Cerebellar cortex (tissue), 1 donor: Measurements from ENCODE around the gene TBRG4.

ENCODE experiments used
- DNase-seq: peaks from one replicate; pipeline ENCODE4 v3.0.0-alpha.2; 2015; ENCODE audit warnings: low spot score

Gene TBRG4

GRCh38 chr7:45088821-45089340, 22.6 kb downstream of the TBRG4 start, which contains the start of gene NACAD:
TSS of gene NACAD (minus strand) at chr7:45088969. CDS start at chr7:45088894, 75 bp downstream.
- DNase-seq, result peak; percentile 63

GRCh38 chr7:45088146-45088701, 23.3 kb downstream of the TBRG4 start:
- no peak for DNase-seq

- no peak for DNase-seq
Observed at GRCh38 chr7:45087301-45088145, 24.0 kb downstream of the TBRG4 start.

GRCh38 chr7:45086331-45087065, 25.0 kb downstream of the TBRG4 start:
- peak; percentile 39 for DNase-seq

- no peak for DNase-seq
Observed at GRCh38 chr7:45085619-45086200, 25.8 kb downstream of the TBRG4 start.

GRCh38 chr7:45084901-45085618, 26.4 kb downstream of the TBRG4 start:
- no peak for DNase-seq

GRCh38 chr7:45084336-45084735, 27.2 kb downstream of the TBRG4 start:
- DNase-seq, result no peak

- DNase-seq, result no peak
Observed at GRCh38 chr7:45082831-45083331, 28.6 kb downstream of the TBRG4 start.

GRCh38 chr7:45082031-45082830, 29.3 kb downstream of the TBRG4 start:
- no peak for DNase-seq

GRCh38 chr7:45081670-45081974, 29.9 kb downstream of the TBRG4 start:
- DNase-seq, result no peak

- no peak for DNase-seq
Observed at GRCh38 chr7:45080958-45081669, 30.4 kb downstream of the TBRG4 start.

GRCh38 chr7:45080265-45080957, 31.1 kb downstream of the TBRG4 start:
- DNase-seq, result peak; percentile 51

- no peak for DNase-seq
Observed at GRCh38 chr7:45078125-45078681, 33.3 kb downstream of the TBRG4 start.

GRCh38 chr7:45077579-45077978, 33.9 kb downstream of the TBRG4 start:
- no peak for DNase-seq

GRCh38 chr7:45076946-45077345, 34.6 kb downstream of the TBRG4 start:
- no peak for DNase-seq

- no peak for DNase-seq
Observed at GRCh38 chr7:45075871-45076796, 35.4 kb downstream of the TBRG4 start.

GRCh38 chr7:45075355-45075644, 36.2 kb downstream of the TBRG4 start:
- no peak for DNase-seq
